ENCODE measurements around the gene VPS26C. TPM values are rescaled to one million over a fixed set of nuclear protein-coding genes. Genes with fewer than 3 reads are reported as not detected.
"Not testable (repeated sequence)": the region's sequence is repeated elsewhere in the genome, so short reads cannot be mapped to it uniquely, and the experiment has no call there.

VPS26C gene
- 54.5 and 58.0 TPM in 2 replicates for total RNA-seq (2021)
- long read RNA-seq, transcript VPS26C-201 (8 exons, 3,256 nt) = major isoform, 183 of 265 reads
- long read RNA-seq, transcript VPS26C-207 (7 exons, 937 nt) = minor isoform, 8 of 265 reads
- long read RNA-seq, transcript VPS26C-202 (7 exons, 988 nt) = minor isoform, 10 of 265 reads
- long read RNA-seq, transcript VPS26C-213 (2 exons, 959 nt) = minor isoform, 11 of 265 reads
- long read RNA-seq, partial matches to known transcripts = 8 of 265 reads
- long read RNA-seq, other reads (novel, unspliced or antisense) = 35 of 265 reads

DNA sequence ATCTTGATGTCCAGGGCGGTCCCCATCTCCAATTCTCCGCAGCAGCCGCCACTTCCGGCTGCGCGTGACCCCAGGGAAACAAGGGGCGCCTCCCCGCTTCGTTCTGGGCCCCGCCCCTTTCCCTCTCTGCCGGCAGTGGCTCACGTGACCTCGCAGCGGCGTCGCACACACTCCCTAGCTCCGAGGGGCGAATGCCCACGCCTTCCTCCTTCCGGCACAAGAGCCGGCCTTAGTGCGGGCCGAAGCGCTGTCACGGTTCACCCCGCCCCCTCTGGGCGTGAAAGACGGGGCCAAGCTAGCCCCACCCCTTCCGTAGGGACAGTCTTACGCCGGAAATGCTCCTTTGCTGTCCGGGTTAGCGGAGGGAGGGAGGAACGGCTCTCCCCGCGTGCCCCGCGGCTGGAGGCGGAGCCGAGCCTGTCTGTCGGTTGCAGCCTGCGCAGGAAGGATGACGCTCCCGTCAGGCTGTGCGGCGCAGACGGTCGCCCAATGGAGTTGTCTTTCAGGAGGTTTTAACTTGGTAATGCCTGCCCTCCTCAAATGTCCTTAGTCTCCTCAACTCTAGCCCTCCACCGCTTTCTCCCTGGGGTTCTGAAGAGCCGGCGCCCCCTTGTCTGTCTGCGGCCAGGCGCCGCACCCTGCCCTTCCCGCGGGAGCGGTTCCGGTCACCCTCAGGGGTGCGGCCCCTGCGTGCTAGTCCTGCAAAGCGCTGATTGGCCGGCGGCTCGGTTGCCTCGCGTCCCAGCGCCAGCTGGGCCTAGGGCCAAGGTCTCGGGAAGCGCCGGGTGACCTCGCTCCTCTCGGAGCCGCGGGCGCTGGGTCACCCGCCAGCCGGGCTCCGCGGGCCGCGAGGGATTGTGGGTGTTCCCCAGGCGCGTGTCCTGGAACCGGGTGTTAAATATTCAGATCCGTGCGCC is at the start of gene VPS26C:
Gene VPS26C, minus strand, starts transcription at position 66 of the 917 bp plus-strand sequence. Its CDS starts 40 bp downstream, at position 26.
- no peak within 1 kb of the TSS for H2BK20ac ChIP-seq (ENCODE audit: low read depth, low read length, poor library complexity, severe bottlenecking)
- H3K4ac ChIP-seq (ENCODE audit: low read depth, low read length) = no peak within 1 kb of the TSS
- no peak within 1 kb of the TSS for H4K8ac ChIP-seq (replicated peaks; ENCODE audit: insufficient read length, low read depth, low read length)
- peak within 1 kb of the TSS; percentile 88 to 97 for H3K4me3 Mint-ChIP-seq
- no peak within 1 kb of the TSS for H3K56ac ChIP-seq (ENCODE audit: insufficient read length, low read depth, low read length)
- no peak within 1 kb of the TSS for H2BK15ac ChIP-seq (ENCODE audit: low read depth, low read length)
- no peak within 1 kb of the TSS for H4K5ac ChIP-seq (ENCODE audit: insufficient read length, low read depth, low read length)
- peak within 1 kb of the TSS; percentile 85 for H3K9ac ChIP-seq (ENCODE audit: extremely low read depth, insufficient read length, low read length)
- H3K4me1 Mint-ChIP-seq = peaks cover 22 to 23% of the 10 kb centered on the region in 2 experiments
- DNase-seq = peak; percentile 99
- H2BK12ac ChIP-seq (ENCODE audit: insufficient read length, low read depth, low read length) = no peak within 1 kb of the TSS
- H3K18ac ChIP-seq (ENCODE audit: insufficient read length, low read depth, low read length) = peak within 1 kb of the TSS; percentile 86
- no peaks in the 10 kb centered on the region for H3K9me3 ChIP-seq (ENCODE audit: control insufficient read depth, low read depth, low read length)
- no peaks in the 10 kb centered on the region for H3K9me3 Mint-ChIP-seq
- H2BK5ac ChIP-seq (ENCODE audit: insufficient read length, low read length) = no peak within 1 kb of the TSS
- no peak within 1 kb of the TSS for H2AK5ac ChIP-seq (ENCODE audit: insufficient read length, low read length)
- H3K27ac Mint-ChIP-seq = peak within 1 kb of the TSS; percentile 99
- H3K27ac ChIP-seq (ENCODE audit: insufficient read length, low read depth, low read length) = peak within 1 kb of the TSS; percentile 29
- no peaks in the 10 kb centered on the region for H3K27me3 Mint-ChIP-seq (ENCODE audit: low read depth)
- no peak within 1 kb of the TSS for H3T11ph ChIP-seq (ENCODE audit: low read length)
- TF ChIP-seq, protein P1, sequence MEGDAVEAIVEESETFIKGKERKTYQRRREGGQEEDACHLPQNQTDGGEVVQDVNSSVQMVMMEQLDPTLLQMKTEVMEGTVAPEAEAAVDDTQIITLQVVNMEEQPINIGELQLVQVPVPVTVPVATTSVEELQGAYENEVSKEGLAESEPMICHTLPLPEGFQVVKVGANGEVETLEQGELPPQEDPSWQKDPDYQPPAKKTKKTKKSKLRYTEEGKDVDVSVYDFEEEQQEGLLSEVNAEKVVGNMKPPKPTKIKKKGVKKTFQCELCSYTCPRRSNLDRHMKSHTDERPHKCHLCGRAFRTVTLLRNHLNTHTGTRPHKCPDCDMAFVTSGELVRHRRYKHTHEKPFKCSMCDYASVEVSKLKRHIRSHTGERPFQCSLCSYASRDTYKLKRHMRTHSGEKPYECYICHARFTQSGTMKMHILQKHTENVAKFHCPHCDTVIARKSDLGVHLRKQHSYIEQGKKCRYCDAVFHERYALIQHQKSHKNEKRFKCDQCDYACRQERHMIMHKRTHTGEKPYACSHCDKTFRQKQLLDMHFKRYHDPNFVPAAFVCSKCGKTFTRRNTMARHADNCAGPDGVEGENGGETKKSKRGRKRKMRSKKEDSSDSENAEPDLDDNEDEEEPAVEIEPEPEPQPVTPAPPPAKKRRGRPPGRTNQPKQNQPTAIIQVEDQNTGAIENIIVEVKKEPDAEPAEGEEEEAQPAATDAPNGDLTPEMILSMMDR (conservative IDR thresholded peaks at IDR 0.05) = no peak
- no peak within 1 kb of the TSS for H3K23ac ChIP-seq (ENCODE audit: insufficient read length, low read depth, low read length)
- H3K27me3 ChIP-seq (ENCODE audit: insufficient read depth, low read length) = no peaks in the 10 kb centered on the region
- peaks cover 25% of the 10 kb centered on the region; the same call in 1 of the 2 replicates for H3K79me2 ChIP-seq (ENCODE audit: insufficient read depth, low read length)
- no peak within 1 kb of the TSS for H4K91ac ChIP-seq (ENCODE audit: insufficient read length, low read depth, low read length)
- no peaks in the 10 kb centered on the region for H4K20me1 ChIP-seq (ENCODE audit: control insufficient read depth, insufficient read depth, insufficient read length)
- H3K14ac ChIP-seq (ENCODE audit: insufficient read depth, low read length) = peak within 1 kb of the TSS; percentile 82
- H2BK120ac ChIP-seq (ENCODE audit: low read depth, low read length, poor library complexity, severe bottlenecking) = no peak within 1 kb of the TSS
- H3K23me2 ChIP-seq (ENCODE audit: insufficient read length, low read depth, low read length, poor library complexity, severe bottlenecking) = peaks cover 9% of the 10 kb centered on the region
- H3K4me2 ChIP-seq (ENCODE audit: insufficient read depth, insufficient read length, low read length) = peak within 1 kb of the TSS; percentile 98
- H3K4me1 ChIP-seq (ENCODE audit: insufficient read depth, low read length) = no peaks in the 10 kb centered on the region
- H2AFZ ChIP-seq (ENCODE audit: low read length) = no peak within 1 kb of the TSS
- no peaks in the 10 kb centered on the region for H3K79me1 ChIP-seq (ENCODE audit: insufficient read depth, low read depth, low read length, poor library complexity, severe bottlenecking)
- peaks cover 2 to 10% (median 7%) of the 10 kb centered on the region in 3 experiments; a peak in 4 of 7 replicates for H3K36me3 Mint-ChIP-seq (ENCODE audit: insufficient read depth in 1 of 3, low read depth in 3 of 3)
- no CpG with 5 or more reads among the region's 86 CpGs for WGBS (ENCODE audit: extremely low coverage, insufficient read length, low lambda C conversion rate)

DNA sequence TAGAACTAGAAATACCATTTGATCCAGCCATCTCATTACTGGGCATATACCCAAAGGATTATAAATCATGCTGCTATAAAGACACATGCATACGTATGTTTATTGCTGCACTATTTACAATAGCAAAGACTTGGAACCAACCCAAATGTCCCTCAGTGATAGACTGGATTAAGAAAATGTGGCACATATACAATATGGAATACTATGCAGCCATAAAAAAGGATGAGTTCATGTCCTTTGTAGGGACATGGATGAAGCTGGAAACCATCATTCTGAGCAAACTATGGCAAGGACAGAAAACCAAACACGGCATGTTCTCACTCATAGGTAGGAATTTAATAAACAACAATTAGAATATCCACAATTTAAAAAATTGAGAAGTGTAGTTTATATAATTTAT is 48.9 kb upstream of the VPS26C start:
- H2AK5ac ChIP-seq (ENCODE audit: insufficient read length, low read length); H4K5ac ChIP-seq (ENCODE audit: insufficient read length, low read depth, low read length); H2BK120ac ChIP-seq (ENCODE audit: low read depth, low read length, poor library complexity, severe bottlenecking); H3K27me3 Mint-ChIP-seq (ENCODE audit: low read depth); H2BK12ac ChIP-seq (ENCODE audit: insufficient read length, low read depth, low read length); H3K79me2 ChIP-seq (ENCODE audit: insufficient read depth, low read length); H3K4me1 ChIP-seq (ENCODE audit: insufficient read depth, low read length); H2BK20ac ChIP-seq (ENCODE audit: low read depth, low read length, poor library complexity, severe bottlenecking); H4K8ac ChIP-seq (replicated peaks; ENCODE audit: insufficient read length, low read depth, low read length); DNase-seq; H3K9me3 ChIP-seq (ENCODE audit: control insufficient read depth, low read depth, low read length); H3K23me2 ChIP-seq (ENCODE audit: insufficient read length, low read depth, low read length, poor library complexity, severe bottlenecking); H3K27ac Mint-ChIP-seq; H3K4me2 ChIP-seq (ENCODE audit: insufficient read depth, insufficient read length, low read length); H4K20me1 ChIP-seq (ENCODE audit: control insufficient read depth, insufficient read depth, insufficient read length); H3K36me3 Mint-ChIP-seq (ENCODE audit: insufficient read depth in 1 of 3, low read depth in 3 of 3); H3K9ac ChIP-seq (ENCODE audit: extremely low read depth, insufficient read length, low read length); H2AFZ ChIP-seq (ENCODE audit: low read length); H3K27me3 ChIP-seq (ENCODE audit: insufficient read depth, low read length); H3K4ac ChIP-seq (ENCODE audit: low read depth, low read length); H4K91ac ChIP-seq (ENCODE audit: insufficient read length, low read depth, low read length); H3T11ph ChIP-seq (ENCODE audit: low read length); H3K23ac ChIP-seq (ENCODE audit: insufficient read length, low read depth, low read length); H3K56ac ChIP-seq (ENCODE audit: insufficient read length, low read depth, low read length); H3K18ac ChIP-seq (ENCODE audit: insufficient read length, low read depth, low read length); H2BK15ac ChIP-seq (ENCODE audit: low read depth, low read length); H3K4me1 Mint-ChIP-seq; H3K79me1 ChIP-seq (ENCODE audit: insufficient read depth, low read depth, low read length, poor library complexity, severe bottlenecking); H2BK5ac ChIP-seq (ENCODE audit: insufficient read length, low read length); H3K27ac ChIP-seq (ENCODE audit: insufficient read length, low read depth, low read length); H3K4me3 Mint-ChIP-seq; H3K14ac ChIP-seq (ENCODE audit: insufficient read depth, low read length): not testable (repeated sequence)
- WGBS (ENCODE audit: extremely low coverage, insufficient read length, low lambda C conversion rate) = no CpG with 5 or more reads among the region's 2 CpGs
- H3K9me3 Mint-ChIP-seq = peaks cover 5 to 13% of the 10 kb centered on the region in 2 experiments

Data from H9 (cell line).